Measurements from ENCODE around the gene MARCHF6. TPM values are rescaled to one million over a fixed set of nuclear protein-coding genes. Genes with fewer than 3 reads are reported as not detected.

The MARCHF6 gene
- total RNA-seq, 2 donors from 2014 or later, result 149 to 150 TPM

DNA sequence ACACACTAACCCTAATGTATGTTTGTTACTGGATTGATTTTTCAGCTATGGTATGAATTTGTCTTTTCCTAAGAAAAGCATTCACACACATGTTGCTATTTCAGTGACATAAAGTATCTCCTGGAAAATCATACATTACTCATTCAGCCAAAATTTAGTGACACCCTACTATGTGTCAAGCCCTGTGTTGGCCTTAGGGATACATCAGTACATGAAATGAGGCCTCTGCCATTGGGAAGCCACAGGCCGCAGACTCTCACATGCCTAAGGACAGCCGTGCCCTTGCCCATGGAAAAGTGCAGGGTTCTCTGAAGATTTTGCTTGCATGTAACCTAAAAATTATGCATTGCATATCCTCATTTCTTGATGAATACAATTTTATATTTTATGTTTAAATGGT is 5.2 kb upstream of the MARCHF6 start:
- Histone ChIP-seq H3K27me3 (ENCODE audit: control insufficient read depth, insufficient read depth, low read length, poor library complexity, severe bottlenecking) (no peaks in the 10 kb centered on the region), H3K4me1 (ENCODE audit: control insufficient read depth, insufficient read depth, low read length) (peaks cover 5% of the 10 kb centered on the region), H3K27ac (ENCODE audit: low read depth, low read length) (no peak overlapping the region), H3K4me3 (ENCODE audit: low read length) (no peak overlapping the region), H3K9me3 (ENCODE audit: control insufficient read depth, low read length) (no peaks in the 10 kb centered on the region), H3K36me3 (ENCODE audit: control insufficient read depth, insufficient read depth, low read length) (no peaks in the 10 kb centered on the region), H3K9ac (ENCODE audit: extremely low read depth, low read length, poor library complexity, severe bottlenecking) (no peak overlapping the region)
- peak; percentile 26 for DNase-seq
- WGBS, 2 experiments (ENCODE audit: insufficient coverage in 1 of 2, insufficient read length in 1 of 2), result 92% methylated on average over 2 of the region's 2 CpGs; no CpG with 5 or more reads in 1 of the 2 experiments
- Mint-ChIP-seq H3K27me3 (ENCODE audit: insufficient read depth) (no peaks in the 10 kb centered on the region), H3K9me3 (no peaks in the 10 kb centered on the region), H3K4me3 (no peak overlapping the region), H3K4me1 (peaks cover 14% of the 10 kb centered on the region), H3K27ac (no peak overlapping the region), H3K36me3 (ENCODE audit: low read depth) (no peaks in the 10 kb centered on the region)
- TF ChIP-seq, protein P1, sequence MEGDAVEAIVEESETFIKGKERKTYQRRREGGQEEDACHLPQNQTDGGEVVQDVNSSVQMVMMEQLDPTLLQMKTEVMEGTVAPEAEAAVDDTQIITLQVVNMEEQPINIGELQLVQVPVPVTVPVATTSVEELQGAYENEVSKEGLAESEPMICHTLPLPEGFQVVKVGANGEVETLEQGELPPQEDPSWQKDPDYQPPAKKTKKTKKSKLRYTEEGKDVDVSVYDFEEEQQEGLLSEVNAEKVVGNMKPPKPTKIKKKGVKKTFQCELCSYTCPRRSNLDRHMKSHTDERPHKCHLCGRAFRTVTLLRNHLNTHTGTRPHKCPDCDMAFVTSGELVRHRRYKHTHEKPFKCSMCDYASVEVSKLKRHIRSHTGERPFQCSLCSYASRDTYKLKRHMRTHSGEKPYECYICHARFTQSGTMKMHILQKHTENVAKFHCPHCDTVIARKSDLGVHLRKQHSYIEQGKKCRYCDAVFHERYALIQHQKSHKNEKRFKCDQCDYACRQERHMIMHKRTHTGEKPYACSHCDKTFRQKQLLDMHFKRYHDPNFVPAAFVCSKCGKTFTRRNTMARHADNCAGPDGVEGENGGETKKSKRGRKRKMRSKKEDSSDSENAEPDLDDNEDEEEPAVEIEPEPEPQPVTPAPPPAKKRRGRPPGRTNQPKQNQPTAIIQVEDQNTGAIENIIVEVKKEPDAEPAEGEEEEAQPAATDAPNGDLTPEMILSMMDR (conservative IDR thresholded peaks at IDR 0.05), result no peak

DNA sequence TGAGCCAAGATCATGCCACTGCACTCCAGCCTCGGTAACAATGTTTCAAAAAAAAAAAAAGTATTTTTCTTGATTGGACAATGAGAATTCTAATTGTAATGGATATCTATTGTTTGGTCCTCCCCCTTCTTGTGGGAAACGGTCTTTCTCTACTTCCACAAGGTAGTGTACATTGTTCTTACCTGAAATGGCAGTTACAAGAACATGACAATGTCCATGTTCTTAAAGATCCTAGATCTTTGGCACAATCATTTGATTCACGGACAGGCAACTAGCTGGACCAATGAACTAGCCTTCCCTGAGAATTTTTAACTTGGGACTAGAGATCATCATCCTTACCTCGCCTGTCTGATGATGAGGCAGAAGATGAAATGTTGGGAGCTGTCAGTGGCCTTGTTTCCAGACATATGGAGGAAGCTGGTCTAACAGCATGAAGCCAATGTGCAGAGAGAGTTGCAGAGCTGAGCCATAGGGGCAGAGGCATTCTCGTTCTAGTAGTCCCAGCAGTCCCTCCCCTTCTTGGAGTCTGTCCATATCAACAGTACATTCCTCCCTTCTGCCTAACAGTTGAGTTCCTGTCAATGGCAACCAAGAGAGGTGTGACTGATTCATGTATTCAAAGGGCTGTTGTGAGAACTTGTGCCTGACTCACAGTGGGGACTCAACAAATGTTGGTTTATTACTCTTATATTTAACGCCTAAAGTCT is 2.1 kb upstream of the MARCHF6 start:
- Histone ChIP-seq H3K4me3 (ENCODE audit: low read length) (peak overlapping the region; percentile 99), H3K4me1 (ENCODE audit: control insufficient read depth, insufficient read depth, low read length) (peaks cover 5% of the 10 kb centered on the region), H3K27me3 (ENCODE audit: control insufficient read depth, insufficient read depth, low read length, poor library complexity, severe bottlenecking) (no peaks in the 10 kb centered on the region), H3K9ac (ENCODE audit: extremely low read depth, low read length, poor library complexity, severe bottlenecking) (no peak overlapping the region), H3K27ac (ENCODE audit: low read depth, low read length) (peak overlapping the region; percentile 98), H3K9me3 (ENCODE audit: control insufficient read depth, low read length) (no peaks in the 10 kb centered on the region), H3K36me3 (ENCODE audit: control insufficient read depth, insufficient read depth, low read length) (no peaks in the 10 kb centered on the region)
- peaks cover 27% of the 10 kb centered on the region for H3K4me1 Mint-ChIP-seq
- no peaks in the 10 kb centered on the region for H3K36me3 Mint-ChIP-seq (ENCODE audit: low read depth)
- WGBS, 2 experiments (ENCODE audit: insufficient coverage in 1 of 2, insufficient read length in 1 of 2), result 92 to 93% methylated on average over 3 to 6 of the region's 6 CpGs
- no peaks in the 10 kb centered on the region for H3K27me3 Mint-ChIP-seq (ENCODE audit: insufficient read depth)
- no peaks in the 10 kb centered on the region for H3K9me3 Mint-ChIP-seq
- peak; percentile 49 for DNase-seq
- no peak overlapping the region for H3K4me3 Mint-ChIP-seq
- no peak overlapping the region for H3K27ac Mint-ChIP-seq
- TF ChIP-seq, protein P1 (conservative IDR thresholded peaks at IDR 0.05), result no peak

DNA sequence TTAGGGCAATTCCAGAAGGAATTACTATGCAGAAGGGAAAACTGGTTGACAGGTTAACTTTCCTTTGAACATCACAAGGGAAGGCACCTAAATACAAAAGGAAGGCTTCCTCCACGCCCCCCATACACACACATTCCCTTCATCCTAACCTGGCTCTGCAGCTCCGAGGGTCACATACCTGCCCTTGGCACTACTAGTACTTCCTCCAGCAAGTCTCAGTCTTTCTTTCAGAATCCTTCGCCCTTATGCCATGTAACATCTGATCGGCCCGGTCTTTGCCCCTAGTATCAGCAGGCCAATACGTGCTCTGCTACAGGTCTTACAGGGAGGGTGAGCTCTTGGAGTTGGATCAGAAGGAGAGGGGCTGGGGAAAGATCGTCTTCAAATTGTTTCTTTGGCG is 1.6 kb upstream of the MARCHF6 start:
- Histone ChIP-seq H3K9ac (ENCODE audit: extremely low read depth, low read length, poor library complexity, severe bottlenecking) (no peak overlapping the region), H3K9me3 (ENCODE audit: control insufficient read depth, low read length) (no peaks in the 10 kb centered on the region), H3K27ac (ENCODE audit: low read depth, low read length) (peak overlapping the region; percentile 98), H3K27me3 (ENCODE audit: control insufficient read depth, insufficient read depth, low read length, poor library complexity, severe bottlenecking) (no peaks in the 10 kb centered on the region), H3K4me1 (ENCODE audit: control insufficient read depth, insufficient read depth, low read length) (peaks cover 5% of the 10 kb centered on the region), H3K36me3 (ENCODE audit: control insufficient read depth, insufficient read depth, low read length) (no peaks in the 10 kb centered on the region), H3K4me3 (ENCODE audit: low read length) (peak overlapping the region; percentile 99)
- Mint-ChIP-seq H3K36me3 (ENCODE audit: low read depth) (no peaks in the 10 kb centered on the region), H3K4me3 (peak overlapping the region; percentile 95), H3K4me1 (peaks cover 27% of the 10 kb centered on the region), H3K27me3 (ENCODE audit: insufficient read depth) (no peaks in the 10 kb centered on the region), H3K27ac (no peak overlapping the region), H3K9me3 (no peaks in the 10 kb centered on the region)
- WGBS, 2 experiments (ENCODE audit: insufficient coverage in 1 of 2, insufficient read length in 1 of 2), result 82 to 84% methylated on average over 5 to 8 of the region's 8 CpGs
- peak; percentile 57 for DNase-seq
- TF ChIP-seq, protein P1 (conservative IDR thresholded peaks at IDR 0.05), result no peak

Measured in endodermal cell (in vitro differentiated cells).